K562 (cell line): ENCODE results near the gene SIRPA.

Experiments used
- CTCF ChIP-seq, 3 experiments: IDR thresholded peaks in 2 of 3; conservative IDR thresholded peaks in 1 of 3; 2 replicates each; pipeline ENCODE4 v1.5.1; 2011 to 2012; ENCODE audit warnings: low read length in 3 of 3, mild to moderate bottlenecking in 3 of 3, control low read depth in 2 of 3, improper control_type of control experiment in 1 of 3, inconsistent platforms in 1 of 3, low read depth in 1 of 3, mixed read lengths in 1 of 3, moderate library complexity in 1 of 3; ENCODE audit not compliant: insufficient read depth in 2 of 3
- ESRRB ChIP-seq: fragments of 250-450 bp; sonication (Bioruptor Pico); IDR thresholded peaks from 2 replicates; pipeline ENCODE4 v1.5.0; 2020; ENCODE audit warnings: mild to moderate bottlenecking, moderate library complexity, borderline replicate concordance
- PML ChIP-seq: IDR thresholded peaks from 2 replicates; pipeline ENCODE4 v1.6.1; 2012; ENCODE audit warnings: low read length, inconsistent platforms
- ZNF134 ChIP-seq: fragments of 250-450 bp; sonication (Bioruptor Pico); conservative IDR thresholded peaks from 2 replicates; pipeline ENCODE4 v1.4.0; 2020

GRCh38 chr20:1953621-1954020 lies 58.4 kb downstream of the SIRPA start:
- TF ChIP-seq ZNF134 (no peak), PML (no peak), CTCF (IDR thresholded peaks at IDR 0.05 in 2 of 3, conservative IDR thresholded peaks at IDR 0.05 in 1 of 3; ENCODE audit: insufficient read depth in 2 of 3, low read depth in 1 of 3, low read length in 3 of 3) (no peak), ESRRB (CRISPR knock-in tag) (no peak)
